GM18505 (cell line): ENCODE results near the gene MESP2.

ENCODE experiments used
- ATAC-seq: cut with Tn5 transposase; IDR thresholded peaks from one replicate; pipeline ENCODE4 v1.9.1; 2021; ENCODE audit not compliant: unreplicated experiment
- POLR2A ChIP-seq: IDR thresholded peaks from 4 replicates; pipeline ENCODE4 v1.6.1; 2011; ENCODE audit warnings: borderline replicate concordance; ENCODE audit not compliant: insufficient read depth, insufficient read length; ENCODE audit errors: extremely low read depth

The MESP2 gene

GRCh38 chr15:89792106-89792805 is 16.1 kb downstream of the MESP2 start:
- no peak for ATAC-seq
- TF ChIP-seq POLR2A = no peak

- ATAC-seq = no peak
Observed at GRCh38 chr15:89794627-89795241, 18.6 kb downstream of the MESP2 start.

GRCh38 chr15:89795996-89796395 is 19.9 kb downstream of the MESP2 start:
- no peak for ATAC-seq
- no peak for TF ChIP-seq POLR2A

More at GRCh38 chr15:89794627-89795241, 18.6 kb downstream of the MESP2 start:
- no peak for TF ChIP-seq POLR2A

- no peak for ATAC-seq
- no peak for TF ChIP-seq POLR2A
Observed at GRCh38 chr15:89797678-89798201, 21.6 kb downstream of the MESP2 start.

- no peak for ATAC-seq
- TF ChIP-seq POLR2A = no peak
Observed at GRCh38 chr15:89799011-89799911, 23.1 kb downstream of the MESP2 start.

GRCh38 chr15:89799918-89800498 is 23.9 kb downstream of the MESP2 start:
- no peak for ATAC-seq
- no peak for TF ChIP-seq POLR2A

- no peak for ATAC-seq
- no peak for TF ChIP-seq POLR2A
Observed at GRCh38 chr15:89801471-89802195, 25.5 kb downstream of the MESP2 start.

- ATAC-seq = no peak
- TF ChIP-seq POLR2A = no peak
Observed at GRCh38 chr15:89802231-89802928, 26.2 kb downstream of the MESP2 start.

- no peak for ATAC-seq
- TF ChIP-seq POLR2A = no peak
Observed at GRCh38 chr15:89802986-89803824, 27.1 kb downstream of the MESP2 start.

- ATAC-seq = no peak
- TF ChIP-seq POLR2A = no peak
Observed at GRCh38 chr15:89803941-89804800, 28.0 kb downstream of the MESP2 start.
